Endometrium (tissue), 2 donors: ENCODE results near the gene MYO15B.

Source experiments
- FAIRE-seq: peaks from 2 replicates; lab custom pipeline; 2012; peaks lifted over from hg19 to GRCh38; lab: Jason Lieb, UNC
- donor health status: control.
- donor health status: control.

The MYO15B gene

GRCh38 chr17:75558666-75559530 is 28.7 kb upstream of the MYO15B start:
- FAIRE-seq: no peak

- no peak for FAIRE-seq
These were observed 27.6 kb upstream of the MYO15B start for GRCh38 chr17:75559958-75560533.

GRCh38 chr17:75561927-75562603 is 25.5 kb upstream of the MYO15B start:
- FAIRE-seq: no peak

GRCh38 chr17:75563063-75563758 is 24.4 kb upstream of the MYO15B start:
- FAIRE-seq: no peak

- FAIRE-seq: no peak
These were observed 23.4 kb upstream of the MYO15B start for GRCh38 chr17:75564195-75564594.

- no peak for FAIRE-seq
These were observed 22.5 kb upstream of the MYO15B start for GRCh38 chr17:75565066-75565465.

- no peak for FAIRE-seq
These were observed 22.0 kb upstream of the MYO15B start for GRCh38 chr17:75565618-75566017.

DNA sequence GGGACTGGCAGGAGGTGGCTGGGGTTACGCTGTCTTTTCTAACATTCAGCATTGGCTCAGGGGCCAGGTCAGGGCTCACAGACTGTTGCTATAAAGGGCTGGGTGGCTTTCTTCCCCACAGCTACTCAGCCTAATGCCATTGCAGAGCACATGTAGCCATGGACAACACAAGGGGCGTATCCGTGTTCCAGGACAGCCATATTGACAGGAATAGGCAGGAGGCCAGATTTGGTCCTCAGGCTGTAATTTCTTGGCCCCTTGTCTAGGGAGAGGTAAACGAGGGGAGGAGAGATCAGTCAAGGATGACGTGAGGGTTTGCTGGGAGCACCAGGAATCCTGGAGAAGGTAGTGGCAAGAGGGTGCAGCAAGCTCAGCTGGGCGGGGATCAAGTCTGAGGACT is 21.2 kb upstream of the MYO15B start:
- FAIRE-seq: no peak

DNA sequence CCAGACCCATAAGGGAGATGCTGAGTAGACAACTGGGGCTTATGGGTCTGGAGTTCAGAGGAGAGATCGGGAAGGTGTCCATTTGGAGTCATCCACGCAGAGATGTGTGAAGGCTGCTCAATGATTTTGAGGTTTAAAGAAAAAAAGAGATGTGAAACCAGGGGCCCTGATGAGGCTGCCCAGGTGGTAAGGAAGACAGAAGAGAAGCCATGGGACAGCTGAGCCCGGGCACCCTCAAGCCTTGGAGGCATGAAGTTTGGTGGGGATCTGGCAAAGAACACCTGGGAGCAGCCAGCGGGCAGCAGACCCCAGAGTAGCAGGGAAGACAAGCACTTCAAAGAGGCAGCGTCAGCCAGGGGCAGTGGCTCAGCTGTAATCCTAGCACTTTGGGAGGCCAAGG is 20.8 kb upstream of the MYO15B start:
- FAIRE-seq: no peak

DNA sequence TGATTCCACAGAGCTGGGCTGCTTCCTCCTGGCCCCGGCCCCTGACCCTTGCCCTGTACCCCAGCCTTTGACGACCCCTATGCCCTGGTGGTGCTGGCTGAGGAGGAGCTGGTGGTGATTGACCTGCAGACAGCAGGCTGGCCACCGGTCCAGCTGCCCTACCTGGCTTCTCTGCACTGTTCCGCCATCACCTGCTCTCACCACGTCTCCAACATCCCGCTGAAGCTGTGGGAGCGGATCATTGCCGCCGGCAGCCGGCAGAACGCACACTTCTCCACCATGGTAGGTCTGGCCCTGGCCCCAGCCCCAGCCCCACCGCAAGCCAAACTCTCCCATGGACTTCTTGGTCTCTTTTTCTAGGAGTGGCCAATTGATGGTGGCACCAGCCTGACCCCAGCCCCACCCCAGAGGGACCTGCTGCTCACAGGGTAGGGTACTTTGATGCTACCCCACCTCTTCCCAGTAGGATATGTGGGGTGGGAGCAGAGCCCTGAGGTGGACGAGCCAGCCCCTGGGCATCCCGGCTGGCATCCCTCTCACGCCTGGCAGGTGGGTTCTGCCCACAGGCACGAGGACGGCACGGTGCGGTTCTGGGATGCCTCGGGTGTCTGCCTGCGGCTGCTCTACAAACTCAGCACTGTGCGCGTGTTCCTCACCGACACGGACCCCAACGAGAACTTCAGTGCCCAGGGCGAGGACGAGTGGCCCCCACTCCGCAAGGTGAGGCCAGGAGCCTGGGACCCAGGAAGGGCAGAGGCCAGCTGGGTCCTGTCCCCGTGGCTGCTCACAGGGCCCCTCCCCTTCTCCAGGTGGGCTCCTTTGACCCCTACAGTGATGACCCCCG is 19.0 kb upstream of the MYO15B start:
- FAIRE-seq: no peak

GRCh38 chr17:75570034-75570676 is 17.4 kb upstream of the MYO15B start:
- no peak for FAIRE-seq

DNA sequence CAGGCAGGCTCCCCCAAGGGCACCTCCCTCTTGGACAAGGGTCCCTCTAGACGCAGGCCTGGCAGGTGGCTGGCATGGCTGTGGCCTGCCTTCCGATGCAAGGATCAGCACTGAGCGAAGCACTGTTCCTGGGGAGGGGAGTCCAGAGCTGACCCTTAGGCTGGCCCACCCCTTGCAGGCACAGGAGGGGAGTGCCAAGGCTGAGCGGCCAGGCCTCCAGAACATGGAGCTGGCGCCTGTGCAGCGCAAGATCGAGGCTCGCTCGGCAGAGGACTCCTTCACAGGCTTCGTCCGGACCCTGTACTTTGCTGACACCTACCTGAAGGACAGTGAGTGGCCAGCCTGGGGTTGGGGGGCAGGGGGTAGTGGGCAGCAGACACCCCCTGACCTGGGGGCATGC is 16.8 kb upstream of the MYO15B start:
- no peak for FAIRE-seq

GRCh38 chr17:75571197-75571884 is 16.3 kb upstream of the MYO15B start:
- no peak for FAIRE-seq

GRCh38 chr17:75571885-75572215 is 15.8 kb upstream of the MYO15B start:
- FAIRE-seq: no peak

DNA sequence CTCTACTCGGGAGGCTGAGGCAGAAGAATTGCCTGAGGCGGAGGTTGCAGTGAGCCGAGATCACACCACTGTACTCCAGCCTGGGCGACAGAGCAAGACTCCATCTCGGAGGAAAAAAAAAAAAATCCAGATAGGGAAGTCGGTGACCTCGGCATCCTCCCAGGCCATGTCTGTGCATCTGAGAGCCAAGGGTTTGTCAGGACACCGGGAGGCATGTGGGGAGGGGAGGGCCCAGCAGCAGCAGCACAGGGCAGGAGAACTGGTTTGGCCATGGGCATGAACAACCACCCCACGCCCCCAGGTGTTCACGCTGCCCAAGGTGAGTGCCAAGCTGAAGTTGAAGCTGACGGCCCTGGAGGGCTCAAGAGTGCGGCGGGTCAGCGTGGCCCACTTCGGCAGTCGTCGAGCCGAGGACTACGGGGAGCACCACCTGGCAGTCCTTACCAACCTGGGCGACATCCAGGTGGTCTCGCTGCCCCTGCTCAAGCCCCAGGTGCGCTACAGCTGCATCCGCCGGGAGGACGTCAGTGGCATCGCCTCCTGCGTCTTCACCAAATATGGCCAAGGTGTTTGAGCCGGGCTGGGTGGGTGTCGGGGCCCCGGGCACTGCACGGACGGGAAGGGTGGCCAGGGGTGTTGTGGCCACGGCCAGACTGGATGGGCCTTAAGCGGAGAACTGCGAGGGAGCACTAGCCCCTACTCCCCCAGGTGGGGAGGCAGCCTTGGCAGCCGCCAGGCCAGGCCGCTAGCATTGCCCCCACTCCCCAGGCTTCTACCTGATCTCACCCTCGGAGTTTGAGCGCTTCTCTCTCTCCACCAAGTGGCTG is 14.7 kb upstream of the MYO15B start:
- no peak for FAIRE-seq

DNA sequence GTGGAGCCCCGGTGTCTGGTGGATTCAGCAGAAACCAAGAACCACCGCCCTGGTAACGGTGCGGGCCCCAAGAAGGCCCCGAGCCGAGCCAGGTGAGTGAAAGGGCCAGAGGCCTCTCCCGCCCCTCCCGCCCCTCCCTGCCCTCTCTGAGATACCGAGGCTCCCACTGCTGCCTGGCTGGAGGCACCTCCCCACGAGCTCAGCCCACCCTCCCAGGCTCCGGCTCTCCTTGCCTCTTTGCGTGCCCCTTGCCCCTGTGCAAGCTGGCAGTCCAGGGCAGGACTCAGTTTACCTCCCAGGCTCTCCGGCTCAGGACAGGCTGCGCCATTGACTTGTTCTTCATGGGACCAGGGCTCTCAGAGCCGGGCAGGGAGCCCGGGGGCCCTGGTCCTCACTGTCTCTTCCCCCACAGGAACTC is 14.1 kb upstream of the MYO15B start:
- no peak for FAIRE-seq

DNA sequence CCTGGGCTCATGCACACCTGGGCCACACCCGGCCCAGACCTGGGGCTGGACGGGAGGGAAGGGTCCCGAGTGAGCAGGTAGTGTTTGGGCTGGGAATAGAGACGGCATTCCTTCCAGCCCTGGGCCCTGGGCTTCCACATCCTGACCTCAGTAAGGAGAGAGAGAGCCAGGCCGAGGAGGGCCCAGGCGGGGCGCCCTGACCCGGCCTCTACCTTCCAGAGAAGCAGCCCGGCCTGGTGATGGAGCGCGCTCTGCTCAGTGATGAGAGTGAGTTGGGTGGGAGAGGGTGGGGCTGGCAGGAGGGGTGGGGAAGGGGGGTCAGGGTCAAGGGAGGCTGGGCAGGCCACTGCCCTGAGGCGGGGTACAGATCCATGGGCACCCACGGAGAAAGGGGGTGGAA is 13.6 kb upstream of the MYO15B start:
- no peak for FAIRE-seq

- no peak for FAIRE-seq
These were observed 13.1 kb upstream of the MYO15B start for GRCh38 chr17:75574404-75575036.

- no peak for FAIRE-seq
These were observed 12.4 kb upstream of the MYO15B start for GRCh38 chr17:75575197-75575596.
